Stimulated activated CD8-positive, alpha-beta memory T cell treated with anti-CD3 and anti-CD28 coated beads, Interleukin-4, amount 100 ng/mL, for 1 hour (primary cell): ENCODE results near the gene SBNO2.
A peak's percentile ranks its signal among the peaks of the same experiment; 100 is the strongest.
"Not testable (repeated sequence)": the region's sequence is repeated elsewhere in the genome, so short reads cannot be mapped to it uniquely, and the experiment has no call there.

Experiments
- DNase-seq, 2 donors: peaks; one replicate each; pipeline ENCODE4 v3.0.0-alpha.2; 2020; ENCODE audit warnings: low read depth in 2 of 2, low spot score in 1 of 2

The SBNO2 gene

GRCh38 chr19:1173845-1174809, at the start of gene SBNO2:
Gene SBNO2, minus strand, starts transcription at chr19:1174268. Its CDS starts 19,992 bp downstream, at chr19:1154276.
- DNase-seq = peak; percentile 72 to 83

- DNase-seq = no peak
Observed at GRCh38 chr19:1223018-1223855, 49.2 kb upstream of the SBNO2 start.

GRCh38 chr19:1222394-1222793, 48.3 kb upstream of the SBNO2 start:
- no peak for DNase-seq

GRCh38 chr19:1221904-1222255, 47.8 kb upstream of the SBNO2 start:
- no peak for DNase-seq

GRCh38 chr19:1220976-1221903, 47.2 kb upstream of the SBNO2 start:
- no peak for DNase-seq

GRCh38 chr19:1220477-1220930, 46.4 kb upstream of the SBNO2 start:
- DNase-seq = no peak

- no peak for DNase-seq
Observed at GRCh38 chr19:1219786-1220476, 45.9 kb upstream of the SBNO2 start.

GRCh38 chr19:1218751-1219567, 44.9 kb upstream of the SBNO2 start:
- no peak for DNase-seq

- DNase-seq = no peak
Observed at GRCh38 chr19:1217366-1217765, 43.3 kb upstream of the SBNO2 start.

- no peak for DNase-seq
Observed at GRCh38 chr19:1216756-1217155, 42.7 kb upstream of the SBNO2 start.

- no peak for DNase-seq
Observed at GRCh38 chr19:1214862-1215731, 41.0 kb upstream of the SBNO2 start.

GRCh38 chr19:1214299-1214861, 40.3 kb upstream of the SBNO2 start:
- no peak for DNase-seq

GRCh38 chr19:1213391-1214286, 39.6 kb upstream of the SBNO2 start:
- no peak for DNase-seq

GRCh38 chr19:1211494-1212234, 37.6 kb upstream of the SBNO2 start:
- no peak for DNase-seq

GRCh38 chr19:1210227-1210538, 36.1 kb upstream of the SBNO2 start:
- no peak for DNase-seq

- DNase-seq = not testable (repeated sequence)
Observed at GRCh38 chr19:1208830-1209229, 34.8 kb upstream of the SBNO2 start.
